Transverse colon (tissue), 4 donors: ENCODE measurements around the gene DHRS3. TPM values are rescaled to one million over a fixed set of nuclear protein-coding genes. Genes with fewer than 3 reads are reported as not detected.

Source experiments
- DNase-seq: peaks from one replicate; pipeline ENCODE4 v3.0.0-alpha.2; 2019
- H3K27ac ChIP-seq, 4 donors: fragments of 200-600 bp; sonication (generic); 2 replicates each; pipeline ENCODE4 v1.5.1; 2016 to 2018; ENCODE audit warnings: inconsistent platforms in 4 of 4
- H3K27me3 ChIP-seq: fragments of 200-600 bp; sonication (generic); 2 replicates; pipeline ENCODE4 v1.5.1; 2017; ENCODE audit warnings: inconsistent platforms
- H3K36me3 ChIP-seq, 4 donors: fragments of 200-600 bp; sonication (generic); 2 replicates each; pipeline ENCODE4 v1.5.1; 2017 to 2019; ENCODE audit warnings: inconsistent platforms in 4 of 4
- H3K4me1 ChIP-seq, 4 donors: fragments of 200-600 bp; sonication (generic); 2 replicates each; pipeline ENCODE4 v1.5.1; 2017 to 2020; ENCODE audit warnings: inconsistent platforms in 4 of 4
- H3K4me3 ChIP-seq, 4 donors: fragments of 200-600 bp; sonication (generic); 1 replicate in 1 of 4; 2 replicates in 3 of 4; pipeline versions ENCODE4 v1.5.1 to v1.6.1; 2017 to 2019; ENCODE audit warnings: inconsistent platforms in 4 of 4
- H3K9me3 ChIP-seq, 2 donors: fragments of 200-600 bp; sonication (generic); 2 replicates each; pipeline ENCODE4 v1.5.1; 2017 to 2019; ENCODE audit warnings: inconsistent platforms in 2 of 2
- EP300 ChIP-seq: sonication (generic); formaldehyde crosslinking; IDR thresholded peaks from one replicate; pipeline ENCODE4 v1.6.1; 2017; ENCODE audit warnings: antibody characterized with exemption, low read depth
- POLR2A ChIP-seq: fragments of 450-650 bp; IDR thresholded peaks from one replicate; pipeline ENCODE4 v1.6.1; 2016; ENCODE audit warnings: antibody characterized with exemption, mild to moderate bottlenecking, moderate library complexity
- POLR2AphosphoS5 ChIP-seq, 3 donors: sonication (generic); formaldehyde crosslinking; IDR thresholded peaks; one replicate each; pipeline ENCODE4 v1.6.1; 2016; ENCODE audit warnings: antibody characterized with exemption in 3 of 3
- WGBS, 2 donors: methylation state at CpG; one replicate each; pipeline ENCODE4 v1.1.5; 2018; ENCODE audit warnings: low coverage in 1 of 2; 5-methylcytosine and 5-hydroxymethylcytosine counted together
- in situ Hi-C, 4 donors: fragments of 200-750 bp; cut with MboI; loops; one replicate each; pipeline versions ENCODE4 v1.15.0 to v1.15.1; 2017; ENCODE audit warnings: low sequenced_read_pairs in 3 of 4, low pct_ligation_motif_present in 1 of 4, low pct_unique_long_range_greater_than_20kb in 1 of 4
- intact Hi-C: fragments of 100-400 bp; cut with DNase I; formaldehyde crosslinking; loops from one replicate; pipeline ENCODE4 v1.15.1; 2023; ENCODE audit warnings: low total_unique reads
- total RNA-seq, 4 donors: library from RNA; depleted of rRNA; stranded (reverse); fragments of >200 nt; gene quantifications; one replicate each; pipeline ENCODE4 v1.1.0, GENCODE V29; 2016
- TF ChIP-seq, protein P1 (sequence below), 5 experiments: fragments of 200-600 bp in 3 of 5; fragments of 450-650 bp in 2 of 5; sonication (generic) in 3 of 5; IDR thresholded peaks; 1 replicate in 2 of 5; 2 replicates in 3 of 5; pipeline ENCODE4 v1.5.1; 2016 to 2017; ENCODE audit warnings: antibody characterized with exemption in 5 of 5, inconsistent platforms in 3 of 5, mild to moderate bottlenecking in 2 of 5, moderate library complexity in 1 of 5

The DHRS3 gene
- total RNA-seq, 4 donors from 2014 or later = 55.3 to 122 (median 103) TPM

DNA sequence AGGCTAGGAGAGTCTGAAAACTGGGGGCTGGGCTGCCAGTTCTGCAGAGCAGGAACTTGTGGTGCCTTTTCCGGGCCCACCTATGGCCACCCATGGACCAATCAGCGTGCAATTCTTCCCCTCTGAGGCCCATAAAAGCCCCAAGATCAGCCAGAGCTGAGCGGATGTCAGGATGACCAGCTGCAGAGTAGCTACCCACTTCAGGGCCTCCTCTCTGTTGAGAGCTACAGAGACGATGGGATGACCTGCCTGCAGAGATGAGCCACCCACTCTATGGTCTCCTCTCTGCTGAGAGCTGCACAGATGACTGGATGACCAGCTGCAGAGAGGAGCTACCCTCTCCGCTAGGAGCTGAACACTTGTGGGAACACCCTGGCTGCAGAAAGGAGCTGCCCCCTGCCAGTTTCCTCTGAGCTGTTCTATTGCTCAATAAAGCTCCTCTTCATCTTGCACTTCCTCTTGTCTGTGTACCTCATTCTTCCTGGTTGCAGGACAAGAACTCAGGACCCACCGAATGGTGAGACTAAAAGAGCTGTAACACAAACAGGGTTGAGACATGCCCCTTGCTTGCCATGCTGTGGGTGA, 13.0 kb upstream of the DHRS3 start:
- Histone ChIP-seq H3K27ac (no peak overlapping the region), H3K36me3 (no peaks in the 10 kb centered on the region), H3K4me3 (no peak overlapping the region), H3K27me3 (no peaks in the 10 kb centered on the region), H3K9me3 (no peaks in the 10 kb centered on the region), H3K4me1 (no peaks in the 10 kb centered on the region)
- in situ Hi-C loops (loop anchor here in 2 of 4 donors (10.0 to 25.0 kb wide), 2 partner anchors 64 to 319 kb away; no protein-coding TSS in a partner anchor), intact Hi-C loops (no loop called here)
- 60 to 84% methylated on average over 1 to 6 of the region's 6 CpGs for WGBS, 2 donors
- no peak for DNase-seq
- TF ChIP-seq EP300 (no peak), POLR2AphosphoS5 (IDR thresholded peaks at IDR 0.05) (no peak), POLR2A (no peak)
- TF ChIP-seq, protein P1, sequence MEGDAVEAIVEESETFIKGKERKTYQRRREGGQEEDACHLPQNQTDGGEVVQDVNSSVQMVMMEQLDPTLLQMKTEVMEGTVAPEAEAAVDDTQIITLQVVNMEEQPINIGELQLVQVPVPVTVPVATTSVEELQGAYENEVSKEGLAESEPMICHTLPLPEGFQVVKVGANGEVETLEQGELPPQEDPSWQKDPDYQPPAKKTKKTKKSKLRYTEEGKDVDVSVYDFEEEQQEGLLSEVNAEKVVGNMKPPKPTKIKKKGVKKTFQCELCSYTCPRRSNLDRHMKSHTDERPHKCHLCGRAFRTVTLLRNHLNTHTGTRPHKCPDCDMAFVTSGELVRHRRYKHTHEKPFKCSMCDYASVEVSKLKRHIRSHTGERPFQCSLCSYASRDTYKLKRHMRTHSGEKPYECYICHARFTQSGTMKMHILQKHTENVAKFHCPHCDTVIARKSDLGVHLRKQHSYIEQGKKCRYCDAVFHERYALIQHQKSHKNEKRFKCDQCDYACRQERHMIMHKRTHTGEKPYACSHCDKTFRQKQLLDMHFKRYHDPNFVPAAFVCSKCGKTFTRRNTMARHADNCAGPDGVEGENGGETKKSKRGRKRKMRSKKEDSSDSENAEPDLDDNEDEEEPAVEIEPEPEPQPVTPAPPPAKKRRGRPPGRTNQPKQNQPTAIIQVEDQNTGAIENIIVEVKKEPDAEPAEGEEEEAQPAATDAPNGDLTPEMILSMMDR (IDR thresholded peaks at IDR 0.05) = no peak

DNA sequence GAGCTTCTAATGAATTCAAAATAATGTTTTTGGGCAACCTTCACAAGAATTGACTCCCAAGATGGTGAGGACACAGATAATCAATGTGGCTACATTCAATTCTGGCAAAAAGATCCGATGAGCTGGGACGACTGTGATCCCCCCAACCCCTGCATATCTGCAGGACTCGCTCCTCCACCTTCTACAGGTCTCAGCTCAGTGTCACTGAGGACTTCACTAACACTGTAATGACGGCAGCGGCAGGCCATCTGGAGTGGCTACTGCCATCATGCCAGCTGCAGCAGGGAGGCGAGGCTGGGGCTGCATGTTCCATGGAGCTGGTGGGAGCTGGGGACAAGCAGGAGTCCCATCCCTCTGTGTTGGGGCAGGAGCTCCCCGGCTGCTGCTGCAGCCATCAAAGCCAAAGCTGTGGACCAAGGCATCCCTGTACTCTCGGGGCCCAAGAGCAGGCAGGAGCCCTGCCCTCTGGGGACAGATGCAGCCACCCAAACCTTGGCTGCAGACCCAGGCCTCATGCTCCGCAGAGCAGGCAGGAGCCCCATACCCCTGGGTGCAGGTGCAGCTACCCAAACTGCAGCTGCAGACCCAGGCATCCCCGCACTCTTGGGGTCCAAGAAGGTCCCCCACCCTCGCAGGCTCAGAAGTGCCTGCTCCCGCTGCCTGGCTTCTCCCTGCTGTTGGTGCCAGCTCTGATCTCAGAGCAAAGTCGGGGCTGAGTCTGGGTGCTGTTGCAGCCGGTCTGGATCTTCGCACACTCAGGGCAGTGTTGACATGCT, 12.2 kb upstream of the DHRS3 start:
- intact Hi-C loops (loop anchor here (10.0 kb wide), 1 partner anchor 315 kb away; no protein-coding TSS in a partner anchor), in situ Hi-C loops (loop anchor here in 2 of 4 donors (10.0 to 25.0 kb wide), 2 partner anchors 65 to 318 kb away; no protein-coding TSS in a partner anchor)
- DNase-seq = no peak
- no peaks in the 10 kb centered on the region for H3K4me1 ChIP-seq
- no peak overlapping the region for H3K4me3 ChIP-seq
- H3K27me3 ChIP-seq = no peaks in the 10 kb centered on the region
- 85% methylated on average over 13 of the region's 15 CpGs; no CpG with 5 or more reads in 1 of the 2 donors for WGBS, 2 donors
- no peaks in the 10 kb centered on the region for H3K36me3 ChIP-seq
- TF ChIP-seq, protein P1 (IDR thresholded peaks at IDR 0.05) = no peak
- TF ChIP-seq POLR2AphosphoS5 (IDR thresholded peaks at IDR 0.05) (no peak), POLR2A (no peak), EP300 (no peak)
- H3K9me3 ChIP-seq = no peaks in the 10 kb centered on the region
- no peak overlapping the region for H3K27ac ChIP-seq

DNA sequence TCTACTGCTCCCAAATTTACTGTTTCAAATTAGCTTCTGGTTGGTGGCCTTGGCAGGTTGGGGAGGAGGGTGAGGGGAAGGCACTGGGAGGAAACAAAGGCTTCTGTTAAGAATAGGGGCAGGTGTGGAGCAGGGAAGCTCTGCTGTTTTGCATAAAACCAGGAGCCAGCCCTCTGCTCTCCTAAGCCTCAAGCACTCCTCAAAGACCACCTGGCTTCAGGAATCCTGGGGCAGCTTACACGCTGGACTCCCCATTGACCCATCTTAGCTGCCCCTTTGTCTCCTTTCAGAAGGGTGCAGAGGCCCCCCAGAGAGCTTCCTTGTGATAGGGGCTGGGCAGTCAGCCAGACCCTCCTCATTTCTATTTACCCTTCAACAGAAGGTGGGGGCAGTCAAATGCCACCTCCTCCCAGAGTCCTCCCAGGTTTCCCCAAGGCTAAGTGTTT, 11.5 kb upstream of the DHRS3 start:
- in situ Hi-C loops = loop anchor here in 2 of 4 donors (25.0 kb wide), 1 partner anchor 317 kb away; no protein-coding TSS in a partner anchor

More for the DNA sequence above, 11.5 kb upstream of the DHRS3 start:
- Histone ChIP-seq H3K27me3 (no peaks in the 10 kb centered on the region), H3K27ac (no peak overlapping the region), H3K4me3 (no peak overlapping the region), H3K36me3 (no peaks in the 10 kb centered on the region), H3K9me3 (no peaks in the 10 kb centered on the region), H3K4me1 (no peaks in the 10 kb centered on the region)
- 60 to 87% methylated on average over 1 of the region's 1 CpG for WGBS, 2 donors
- intact Hi-C loops = loop anchor here (10.0 kb wide), 1 partner anchor 315 kb away; no protein-coding TSS in a partner anchor
- no peak for DNase-seq
- no peak for TF ChIP-seq EP300
- TF ChIP-seq, protein P1 (IDR thresholded peaks at IDR 0.05) = no peak
- TF ChIP-seq POLR2AphosphoS5 (IDR thresholded peaks at IDR 0.05) = no peak
- TF ChIP-seq POLR2A = no peak
